Activated CD4-positive, alpha-beta T cell treated with anti-CD3 and anti-CD28 coated beads, Interleukin-2, amount 50 U/mL, for 1 hour (primary cell): Measurements from ENCODE around the gene TGFB2.

Experiments
- DNase-seq: peaks from one replicate; pipeline ENCODE4 v3.0.0-alpha.2; 2020

Gene TGFB2

DNA sequence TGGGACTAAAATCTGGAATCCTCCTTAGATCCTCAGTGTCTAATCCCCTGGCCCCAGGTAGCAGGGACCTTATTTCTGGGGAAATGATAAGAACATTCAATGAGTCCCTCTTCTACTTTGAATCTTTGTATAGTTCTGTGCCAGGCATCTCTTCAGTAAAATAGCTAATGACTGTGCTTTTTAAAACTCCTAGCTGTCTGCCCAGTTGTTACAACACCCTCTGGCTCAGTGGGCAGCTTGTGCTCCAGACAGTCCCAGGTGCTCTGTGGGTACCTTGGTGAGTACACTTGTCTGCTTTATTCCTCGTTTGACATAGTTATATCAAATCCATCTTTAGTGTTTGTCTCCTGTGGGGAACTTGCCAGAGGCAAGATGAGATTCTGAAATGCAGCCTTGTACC lies 18.0 kb downstream of the TGFB2 start:
- DNase-seq, result no peak

DNA sequence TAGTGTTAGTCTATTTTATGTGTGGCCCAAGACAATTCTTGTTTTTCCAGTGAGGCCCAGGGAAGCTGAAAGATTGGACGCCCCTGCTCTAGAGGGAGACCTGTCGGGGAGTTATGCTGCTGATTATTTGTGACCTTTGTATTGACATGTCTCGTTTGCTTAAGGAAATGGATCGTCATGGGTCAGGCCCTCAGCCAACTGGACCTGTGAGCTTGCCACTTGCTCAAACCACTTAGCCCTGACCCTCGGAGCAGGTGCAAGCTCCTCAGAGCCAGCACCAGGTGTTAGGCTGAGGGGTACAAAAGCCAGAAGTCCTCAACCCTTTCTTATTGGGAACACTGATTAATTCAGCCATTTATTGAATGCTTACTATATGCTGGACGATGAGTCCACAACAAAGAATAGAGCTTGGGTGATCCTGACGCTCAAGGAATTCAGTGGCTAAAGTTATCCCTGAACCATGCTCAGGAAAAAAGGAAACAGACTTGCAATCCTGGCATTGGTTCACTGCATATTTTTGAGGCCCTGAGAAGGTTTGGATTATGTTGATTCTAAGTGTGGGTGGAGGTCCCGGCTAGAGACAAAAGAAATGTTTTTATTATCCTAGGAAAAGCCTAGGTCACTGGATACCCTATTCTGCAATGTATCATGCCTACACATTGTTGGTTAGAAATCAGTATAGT lies 19.0 kb downstream of the TGFB2 start:
- no peak for DNase-seq

DNA sequence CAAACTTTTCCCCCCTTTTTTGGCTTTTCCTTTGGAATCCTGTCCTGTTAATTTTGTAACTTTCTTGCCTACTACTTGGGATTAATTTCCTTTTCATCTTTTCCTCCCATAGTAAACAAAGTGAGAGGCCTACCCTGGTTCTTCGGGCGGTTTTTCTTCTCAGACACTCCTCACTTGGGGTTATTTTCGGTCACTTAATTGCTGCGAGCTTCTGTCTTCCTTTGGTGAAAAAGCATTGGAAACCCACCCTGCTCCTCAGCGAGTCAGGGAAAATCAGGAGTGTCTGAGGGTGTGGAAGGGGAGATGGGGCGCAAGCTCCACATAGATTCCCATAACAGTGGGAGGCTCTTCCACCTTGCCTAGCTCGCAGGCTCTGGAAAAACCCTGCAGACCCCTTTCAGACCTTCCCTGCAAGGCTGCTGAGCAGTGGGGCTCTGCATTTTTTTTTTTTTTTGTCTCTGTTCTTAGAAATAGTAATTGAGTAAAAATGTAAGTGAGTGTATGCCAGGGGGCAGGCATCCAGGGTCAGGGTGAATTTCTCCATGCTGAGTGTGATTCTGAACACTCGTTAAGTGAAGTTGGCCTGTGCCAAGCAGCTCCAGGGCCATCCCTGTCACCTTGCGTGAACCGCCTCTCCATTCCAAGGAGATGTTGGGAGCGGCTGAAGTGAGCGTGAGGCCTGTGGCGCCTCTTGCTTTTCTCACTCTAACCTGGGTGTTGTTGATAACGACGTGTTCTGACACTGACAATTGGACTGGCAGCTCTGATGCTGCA lies 20.3 kb downstream of the TGFB2 start:
- DNase-seq, result no peak

DNA sequence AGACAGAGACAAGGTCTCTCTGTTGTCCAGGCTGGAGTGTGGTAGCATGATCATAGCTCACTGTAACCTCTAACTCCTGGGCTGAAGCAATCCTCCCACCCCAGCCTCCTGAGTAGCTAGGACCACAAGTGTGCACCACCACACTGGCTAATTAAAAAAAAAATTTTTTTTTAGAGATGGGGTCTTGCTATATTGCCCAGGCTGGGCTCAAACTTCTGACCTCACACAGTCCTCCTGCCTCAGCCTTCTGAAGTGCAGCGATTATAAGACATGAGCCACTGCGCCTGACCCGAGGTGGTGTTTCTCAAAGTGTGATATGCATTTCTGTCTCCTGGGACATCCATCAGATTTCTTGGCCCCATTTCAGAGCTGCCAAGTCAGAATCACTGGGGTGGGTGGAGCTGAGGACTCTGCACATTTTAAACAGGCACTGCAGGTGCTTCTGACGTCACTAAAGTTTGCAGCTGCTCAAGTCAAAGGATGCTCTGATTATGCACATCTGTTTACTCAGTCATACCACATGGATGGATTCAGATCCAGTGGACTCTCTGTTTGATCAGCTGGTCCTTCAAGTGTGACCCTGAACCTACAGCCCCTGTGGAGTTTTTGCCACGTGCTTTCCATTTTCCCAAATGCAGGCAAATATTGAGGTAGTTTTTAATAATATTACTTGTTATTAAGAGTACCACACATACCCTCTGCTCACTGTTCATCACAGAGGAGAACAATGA lies 21.4 kb downstream of the TGFB2 start:
- no peak for DNase-seq

DNA sequence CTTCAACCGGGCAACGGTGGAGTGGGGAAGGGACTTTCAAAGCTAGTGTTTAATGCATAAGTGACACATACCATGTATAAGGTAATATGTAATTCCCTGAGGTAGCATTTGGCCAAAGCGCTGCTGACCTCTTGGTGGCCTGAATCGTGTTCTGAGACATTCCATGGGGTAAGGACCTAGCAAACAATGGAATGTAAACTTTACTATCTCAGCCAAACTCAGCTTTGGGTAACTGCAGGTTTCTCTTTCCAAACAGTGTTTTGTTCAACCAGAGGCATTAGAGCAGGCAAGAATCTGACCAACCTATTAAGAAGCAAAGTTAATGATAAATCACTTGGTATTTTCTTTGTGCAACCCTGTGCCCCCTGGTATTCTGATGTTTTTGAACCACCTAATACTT lies 22.0 kb downstream of the TGFB2 start:
- no peak for DNase-seq

DNA sequence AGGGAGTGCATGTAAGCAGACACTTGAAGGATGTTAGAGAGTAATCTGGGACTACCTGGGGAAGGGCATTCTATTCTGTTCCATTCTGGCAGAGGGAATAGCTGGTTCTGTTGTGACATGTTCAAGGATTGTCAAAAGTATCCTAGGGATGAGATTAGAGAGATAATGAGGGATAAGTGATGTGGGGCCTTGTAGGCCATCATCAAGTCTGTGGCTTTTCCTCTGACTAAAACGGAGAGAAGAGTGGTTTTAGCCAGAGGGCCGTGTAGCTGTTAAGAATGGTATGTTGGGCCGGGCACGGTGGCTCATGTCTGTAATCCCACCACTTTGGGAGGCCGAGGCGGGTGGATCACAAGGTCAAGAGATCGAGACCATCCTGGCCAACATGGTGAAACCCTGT lies 23.6 kb downstream of the TGFB2 start:
- no peak for DNase-seq

DNA sequence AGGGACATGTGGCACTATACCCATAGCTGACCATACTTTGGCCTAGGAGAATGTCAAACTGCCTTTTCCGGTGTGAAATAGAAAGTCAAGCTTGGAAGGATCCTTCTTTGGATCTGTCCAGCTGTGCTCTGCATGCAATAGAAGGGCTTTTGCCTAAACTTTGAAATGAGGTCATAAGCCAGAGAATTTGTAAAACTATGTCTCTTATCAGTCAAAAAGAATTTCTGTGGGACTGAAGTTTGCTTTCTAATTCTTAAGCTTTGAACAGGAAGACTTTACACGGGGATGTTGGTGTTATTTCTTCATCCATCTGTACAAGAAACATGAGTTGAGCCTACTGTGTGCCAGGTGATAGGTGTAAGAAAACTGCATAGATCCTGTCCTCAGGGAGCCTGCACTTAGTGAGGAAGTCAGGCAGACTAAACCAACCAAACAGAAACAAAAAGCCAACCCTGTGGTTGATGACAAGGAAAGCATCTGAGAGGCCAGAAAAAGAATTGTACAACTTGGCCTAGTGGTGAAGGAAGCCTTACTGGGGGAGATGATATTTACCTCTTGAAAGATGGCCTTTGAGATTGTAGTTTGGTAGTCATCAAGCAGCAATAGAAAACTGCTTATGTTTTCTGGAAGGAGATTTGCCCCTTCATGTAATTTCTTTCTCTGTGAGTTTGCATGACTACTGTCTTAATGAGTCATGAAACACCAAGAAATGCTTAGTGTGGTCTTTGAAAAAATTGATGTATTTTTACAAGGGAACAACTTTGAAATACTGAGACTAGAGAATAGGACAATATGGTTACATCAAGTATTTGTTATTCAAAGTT lies 24.8 kb downstream of the TGFB2 start:
- no peak for DNase-seq

DNA sequence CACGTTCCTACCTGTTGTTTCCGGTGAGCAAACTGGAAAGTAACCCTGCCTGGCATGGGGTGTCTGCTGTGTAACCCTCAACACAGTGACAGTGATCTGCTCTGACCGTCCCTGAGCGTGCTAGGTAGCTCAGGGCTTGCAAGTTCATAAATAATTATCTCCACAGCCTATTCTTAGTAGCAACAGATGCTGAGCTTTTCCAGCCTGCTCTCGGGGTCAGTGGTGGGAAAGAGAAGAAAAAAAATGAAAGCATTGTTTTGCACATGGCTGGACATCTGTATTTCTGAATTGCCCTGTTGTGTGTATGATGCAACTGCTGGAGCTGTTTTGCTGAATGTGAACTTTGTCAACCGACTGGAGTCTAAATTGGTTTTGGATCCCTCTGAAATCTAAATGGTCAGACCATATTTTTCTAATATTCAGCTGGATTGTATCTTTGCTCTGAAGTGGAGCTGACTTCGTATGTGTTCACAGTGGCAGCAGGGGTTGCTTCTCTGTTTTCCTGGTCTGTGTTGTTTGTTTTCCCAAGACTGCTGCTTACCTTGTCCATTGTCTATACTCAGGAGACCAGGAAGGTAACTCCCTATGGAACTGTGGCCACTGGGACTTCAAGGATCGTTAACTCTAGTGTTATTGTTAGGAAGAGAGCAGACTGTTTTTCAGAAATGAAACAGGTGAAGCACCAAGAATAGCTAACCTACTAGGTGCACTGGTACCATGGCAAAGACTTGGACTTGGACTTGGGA lies 27.0 kb downstream of the TGFB2 start:
- DNase-seq, result no peak

DNA sequence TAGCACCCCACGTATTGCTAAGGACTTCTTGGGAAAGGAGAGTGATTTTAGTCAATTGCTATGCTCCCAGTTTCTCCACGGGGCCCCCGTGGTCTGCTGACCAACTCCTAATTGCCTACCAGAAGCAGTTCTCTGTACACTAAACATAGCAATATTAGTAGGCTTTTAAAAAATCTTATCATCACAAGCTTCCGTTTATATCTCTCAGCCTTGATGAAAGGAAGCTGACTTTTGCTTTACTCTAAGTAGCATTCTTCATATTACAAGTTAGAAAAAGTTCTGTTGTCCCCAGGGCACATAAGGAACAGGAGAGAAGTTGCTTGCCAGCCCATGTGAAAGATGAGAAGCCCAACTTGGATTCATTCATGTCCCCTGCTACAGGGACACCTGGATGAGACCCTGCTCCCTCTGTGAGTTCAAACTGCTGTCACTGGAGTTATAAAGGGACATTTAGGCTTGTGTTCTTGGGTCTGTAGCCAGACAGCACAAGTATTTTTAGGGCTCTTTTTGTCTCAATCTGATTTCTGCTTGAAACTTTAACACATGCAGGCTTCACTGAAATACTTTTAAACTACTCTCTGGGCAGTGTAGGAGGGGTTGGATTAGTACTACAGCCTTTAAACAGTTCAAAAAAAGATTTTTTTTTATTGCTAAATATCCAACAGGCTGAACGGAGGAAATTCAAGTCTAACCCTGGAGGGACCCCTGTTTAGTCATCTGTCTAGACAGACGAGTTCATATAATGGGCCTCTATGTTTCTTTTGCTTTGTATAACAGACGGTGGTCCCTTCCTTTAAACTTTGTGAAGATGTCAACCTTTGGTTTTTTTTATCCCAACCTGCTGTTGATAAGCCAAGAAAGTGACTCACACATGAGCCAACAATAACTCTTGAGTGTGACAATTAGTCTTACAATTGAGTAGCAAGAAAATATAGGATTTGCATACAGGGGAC lies 29.5 kb downstream of the TGFB2 start:
- DNase-seq, result no peak

DNA sequence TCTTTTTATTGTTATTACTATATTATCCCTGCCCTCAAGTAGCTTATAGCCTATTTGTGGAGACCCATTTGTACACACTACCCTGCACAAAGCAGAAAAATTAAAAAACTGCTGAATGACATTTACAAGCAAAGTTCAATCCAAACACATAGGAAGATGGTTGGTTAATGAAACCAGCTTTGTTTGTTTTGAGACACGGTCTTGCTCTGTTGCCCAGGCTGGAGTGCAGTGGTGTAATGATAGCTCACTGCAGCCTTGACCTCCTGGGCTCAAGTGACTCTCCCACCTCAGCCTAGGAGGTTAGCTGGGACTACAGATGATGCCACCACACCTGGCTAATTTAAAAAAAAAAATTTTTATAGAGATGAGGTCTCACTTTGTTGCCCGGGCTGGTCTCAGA lies 31.6 kb downstream of the TGFB2 start:
- DNase-seq, result no peak

DNA sequence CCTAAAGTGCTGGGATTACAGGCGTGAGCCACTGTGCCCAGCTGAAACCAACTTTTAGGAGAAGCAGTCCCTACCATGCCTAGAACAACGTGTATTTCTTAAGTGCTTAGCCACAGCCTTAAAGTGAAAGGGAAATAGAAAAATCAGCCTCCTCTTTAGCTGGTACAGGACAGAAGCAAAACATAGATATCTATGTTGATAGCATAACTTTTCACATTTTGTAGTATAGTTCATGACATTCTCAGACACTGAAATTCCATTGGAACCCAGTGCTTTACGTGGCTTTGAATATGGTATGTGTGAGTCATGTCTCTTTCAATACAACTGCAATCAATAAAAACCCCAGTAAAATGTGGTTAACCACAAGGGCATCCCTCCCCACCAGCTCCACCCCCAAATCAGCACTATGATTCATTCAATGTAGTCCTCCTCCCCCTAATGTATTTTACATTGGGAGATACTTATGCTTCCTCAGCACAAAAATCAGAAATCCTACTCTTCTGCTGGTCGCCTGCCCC lies 32.1 kb downstream of the TGFB2 start:
- peak; percentile 25 for DNase-seq

DNA sequence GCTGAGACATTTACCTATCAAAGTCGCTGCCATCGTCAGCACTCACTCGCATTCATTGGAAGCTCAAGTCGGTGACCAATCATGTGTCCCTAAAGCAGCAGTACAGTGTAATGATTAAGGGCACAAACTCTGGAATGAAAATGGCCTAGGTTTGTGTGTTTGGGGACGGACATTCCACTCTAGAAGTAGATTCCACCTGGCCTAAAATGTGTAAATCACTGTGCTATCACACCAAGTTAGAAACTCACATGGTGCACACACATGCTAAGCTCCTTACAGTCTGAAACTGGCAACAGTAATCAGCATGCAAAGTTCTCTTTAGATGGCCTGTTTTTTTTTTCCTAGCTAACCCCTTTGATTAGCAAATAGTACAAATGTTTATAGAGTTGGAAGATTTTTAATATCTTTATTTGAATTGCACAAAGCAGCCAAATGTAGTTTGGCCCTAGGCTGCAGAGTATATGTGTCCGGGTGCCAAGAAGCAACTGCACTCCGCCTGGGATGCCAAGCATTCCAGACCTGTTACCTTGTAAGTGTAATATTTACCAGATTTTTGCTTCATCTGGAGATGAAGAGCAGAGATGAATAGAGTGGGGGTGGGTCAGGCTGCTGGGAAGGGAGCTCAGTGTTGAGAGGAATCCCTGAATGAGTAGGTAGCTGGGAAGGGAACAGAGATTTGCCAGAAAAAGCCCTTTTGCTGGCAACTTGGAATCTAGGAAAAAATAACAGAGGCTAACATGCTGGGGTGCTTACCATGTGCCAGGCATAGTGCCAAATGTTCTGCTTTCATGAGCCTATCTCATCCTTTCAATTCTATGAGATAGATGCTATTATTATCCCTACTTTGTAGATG lies 35.2 kb downstream of the TGFB2 start:
- DNase-seq, result no peak

DNA sequence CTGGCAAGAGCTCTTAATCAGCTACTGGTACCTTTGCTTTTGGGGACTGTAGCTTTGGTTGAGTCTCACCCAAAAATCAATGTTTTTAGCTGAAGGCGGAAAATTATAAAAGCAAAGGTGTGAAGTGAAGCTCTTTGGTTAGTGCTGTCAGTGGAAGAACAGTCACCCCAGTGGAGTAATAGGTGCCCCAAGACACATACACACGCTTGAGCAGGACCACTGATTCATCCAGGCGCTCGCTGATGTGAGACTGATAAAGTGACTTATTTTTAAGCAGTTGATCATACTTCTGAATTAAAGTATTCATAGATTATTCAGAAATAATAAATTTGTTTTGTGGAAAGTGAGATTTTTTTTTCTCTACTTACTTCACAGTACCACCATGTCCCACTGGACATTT lies 37.1 kb downstream of the TGFB2 start:
- no peak for DNase-seq

DNA sequence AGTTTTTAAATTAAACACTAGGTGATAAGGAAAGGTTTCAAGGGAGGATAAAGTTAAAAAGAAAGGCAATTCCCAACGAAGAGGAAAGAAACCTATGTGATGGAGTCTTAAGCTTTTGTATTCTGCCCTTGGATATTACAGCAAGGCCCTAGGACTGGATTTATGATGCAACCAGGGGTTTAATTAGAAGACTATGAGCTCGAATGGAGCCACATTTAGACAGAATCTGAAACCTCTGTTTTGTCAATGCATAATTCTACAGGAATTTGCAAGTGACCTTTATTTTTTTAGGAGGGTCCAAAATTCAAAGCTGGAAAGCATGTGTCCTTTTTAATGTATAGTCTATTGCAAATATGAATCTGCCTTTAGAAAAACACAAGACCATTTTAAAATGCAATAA lies 37.9 kb downstream of the TGFB2 start:
- no peak for DNase-seq

DNA sequence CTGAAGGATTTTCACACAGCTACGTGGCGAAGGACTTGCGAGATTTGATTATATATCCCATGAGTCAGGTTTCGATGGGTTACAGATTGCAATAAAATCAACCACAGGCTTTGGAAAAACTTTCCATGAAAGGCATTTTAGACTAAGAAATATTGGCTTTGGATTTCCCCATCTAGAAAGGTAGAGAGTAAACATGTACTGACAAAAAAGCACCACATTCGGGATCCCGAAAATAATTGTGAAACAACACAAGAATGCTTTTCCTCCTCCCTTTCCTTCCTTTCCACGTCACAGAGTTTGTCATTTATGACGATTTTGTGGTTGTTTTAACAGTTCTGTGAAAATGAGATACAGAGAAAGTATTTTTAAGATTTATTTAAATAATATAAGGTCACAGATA lies 38.5 kb downstream of the TGFB2 start:
- no peak for DNase-seq

DNA sequence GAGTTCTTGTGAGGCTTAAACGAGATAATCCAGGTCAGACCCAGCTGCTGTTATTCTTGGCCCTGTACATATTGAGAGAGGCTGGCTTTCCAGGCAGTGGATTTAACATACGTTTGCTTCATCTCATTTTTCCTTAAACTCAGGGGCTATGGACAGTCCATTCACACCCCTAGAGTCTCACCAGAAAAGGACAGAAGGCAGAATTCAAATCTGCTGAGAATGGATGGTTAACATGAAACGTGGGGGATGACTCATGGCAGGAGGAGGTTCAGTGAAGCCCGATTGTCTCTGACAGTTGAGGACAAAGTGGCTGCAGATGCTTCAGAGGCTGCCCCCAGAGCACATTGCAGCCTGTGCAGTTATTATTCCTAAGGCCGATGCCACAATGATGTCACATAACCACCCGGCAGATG lies 39.5 kb downstream of the TGFB2 start:
- no peak for DNase-seq

DNA sequence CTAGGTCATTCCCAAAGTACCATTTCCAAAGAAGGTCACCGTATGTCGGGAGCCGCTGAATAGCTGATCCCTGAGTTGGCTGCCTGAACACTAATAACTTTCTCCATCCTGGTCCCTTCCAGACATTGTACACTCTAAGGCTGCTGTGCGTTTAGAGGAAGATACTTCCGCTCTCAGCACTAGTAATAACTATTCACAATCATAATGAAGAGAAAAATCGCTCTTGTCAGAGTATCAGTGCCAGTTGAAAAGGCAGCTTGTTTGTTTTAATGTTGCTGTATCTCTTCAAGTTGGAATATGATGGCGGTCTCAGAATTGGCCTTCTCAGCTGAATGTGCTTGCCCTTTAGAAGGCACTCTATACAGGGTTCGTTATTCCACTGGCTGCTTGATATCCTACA lies 43.5 kb downstream of the TGFB2 start:
- no peak for DNase-seq

DNA sequence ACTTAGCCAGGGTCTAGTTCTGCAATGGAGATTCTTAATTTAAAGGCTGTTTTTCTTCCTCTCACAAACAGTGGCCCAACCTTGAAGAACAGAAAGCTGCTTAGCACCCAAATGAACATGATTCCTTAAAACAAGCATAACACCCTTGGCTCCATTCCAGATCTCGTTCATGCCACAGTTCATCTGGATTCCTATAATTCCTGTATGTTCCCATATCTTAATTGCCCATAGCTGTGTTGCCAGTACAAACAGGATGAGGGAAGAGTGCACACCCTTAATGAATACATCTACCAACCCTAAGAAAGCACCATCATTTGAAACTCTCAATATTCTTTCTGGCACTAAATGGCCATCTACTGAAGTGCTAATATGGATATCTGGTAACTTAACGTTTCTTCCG lies 45.5 kb downstream of the TGFB2 start:
- DNase-seq, result no peak

DNA sequence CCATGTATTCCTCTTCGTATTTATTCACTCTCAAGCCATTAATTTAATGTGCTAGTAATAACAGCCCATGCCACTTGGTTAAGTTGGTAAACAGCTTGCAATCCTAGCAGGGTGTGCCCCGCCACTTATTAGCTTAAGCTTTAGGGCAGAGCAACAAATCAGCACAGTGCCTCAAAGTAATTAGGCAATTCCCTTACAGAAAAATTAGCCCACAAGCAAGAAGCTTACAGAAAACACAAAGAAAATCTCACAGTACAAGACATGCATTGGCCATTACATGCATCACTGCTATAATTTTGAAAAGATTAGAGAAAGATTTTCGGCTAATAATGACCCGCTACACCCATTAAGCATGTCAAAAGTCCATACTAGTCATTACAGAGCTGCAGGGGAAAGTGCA lies 47.6 kb downstream of the TGFB2 start:
- DNase-seq, result no peak

DNA sequence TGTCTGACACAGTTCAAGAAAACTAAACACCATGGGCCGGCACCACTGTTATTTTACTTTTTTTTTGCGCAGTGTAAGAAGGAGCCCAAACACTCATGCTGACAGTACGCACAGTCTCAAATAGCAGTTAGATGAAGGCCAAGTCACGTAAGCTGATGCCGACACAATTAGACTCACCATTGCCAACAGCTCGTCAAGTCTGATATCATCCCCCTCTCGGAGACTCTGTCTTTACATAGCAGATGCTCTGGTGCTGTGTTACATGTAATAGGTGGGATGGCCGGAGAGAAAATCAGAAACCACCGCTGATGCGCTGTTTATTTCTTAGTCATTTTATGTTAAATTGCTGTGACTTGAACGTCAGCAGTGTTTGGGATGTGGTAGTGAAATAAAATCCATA lies 49.3 kb downstream of the TGFB2 start:
- DNase-seq, result no peak
